Neural cell (in vitro differentiated cells): ENCODE results near the gene POFUT1.
"Not testable (repeated sequence)": the region's sequence is repeated elsewhere in the genome, so short reads cannot be mapped to it uniquely, and the experiment has no call there.

Experiments used
- EP300 ChIP-seq: fragments of 450-650 bp; conservative IDR thresholded peaks from 2 replicates; pipeline ENCODE4 v1.6.1; 2014; ENCODE audit warnings: antibody characterized with exemption, mild to moderate bottlenecking, moderate library complexity; ENCODE audit not compliant: poor library complexity, severe bottlenecking
- EZH2 ChIP-seq: fragments of 200-600, 300-800 bp; shearing (Covaris generic), sonication (generic); IDR thresholded peaks from 2 replicates; pipeline ENCODE4 v1.6.1; 2014; ENCODE audit warnings: antibody characterized with exemption, low read length, borderline replicate concordance, mild to moderate bottlenecking; ENCODE audit not compliant: insufficient read depth, poor library complexity, severe bottlenecking
- POLR2AphosphoS5 ChIP-seq: IDR thresholded peaks from 2 replicates; pipeline ENCODE4 v1.6.1; 2012
- RAD21 ChIP-seq: fragments of 450-650 bp; conservative IDR thresholded peaks from 2 replicates; pipeline ENCODE4 v1.6.1; 2014; ENCODE audit warnings: antibody characterized with exemption, mild to moderate bottlenecking, moderate library complexity
- REST ChIP-seq: IDR thresholded peaks from 2 replicates; pipeline ENCODE4 v1.6.1; 2012; ENCODE audit warnings: borderline replicate concordance
- SMC3 ChIP-seq: fragments of 450-650 bp; conservative IDR thresholded peaks from 2 replicates; pipeline ENCODE4 v1.6.1; 2014; ENCODE audit warnings: antibody characterized with exemption, mild to moderate bottlenecking, moderate library complexity; ENCODE audit not compliant: poor library complexity
- TF ChIP-seq, protein P1 (sequence below): fragments of 450-650 bp; IDR thresholded peaks from 2 replicates; pipeline ENCODE4 v1.5.1; 2014; ENCODE audit warnings: antibody characterized with exemption, mild to moderate bottlenecking, moderate library complexity; ENCODE audit not compliant: poor library complexity, severe bottlenecking

GRCh38 chr20:32246208-32246607 is 38.5 kb downstream of the POFUT1 start:
- TF ChIP-seq, protein P1, sequence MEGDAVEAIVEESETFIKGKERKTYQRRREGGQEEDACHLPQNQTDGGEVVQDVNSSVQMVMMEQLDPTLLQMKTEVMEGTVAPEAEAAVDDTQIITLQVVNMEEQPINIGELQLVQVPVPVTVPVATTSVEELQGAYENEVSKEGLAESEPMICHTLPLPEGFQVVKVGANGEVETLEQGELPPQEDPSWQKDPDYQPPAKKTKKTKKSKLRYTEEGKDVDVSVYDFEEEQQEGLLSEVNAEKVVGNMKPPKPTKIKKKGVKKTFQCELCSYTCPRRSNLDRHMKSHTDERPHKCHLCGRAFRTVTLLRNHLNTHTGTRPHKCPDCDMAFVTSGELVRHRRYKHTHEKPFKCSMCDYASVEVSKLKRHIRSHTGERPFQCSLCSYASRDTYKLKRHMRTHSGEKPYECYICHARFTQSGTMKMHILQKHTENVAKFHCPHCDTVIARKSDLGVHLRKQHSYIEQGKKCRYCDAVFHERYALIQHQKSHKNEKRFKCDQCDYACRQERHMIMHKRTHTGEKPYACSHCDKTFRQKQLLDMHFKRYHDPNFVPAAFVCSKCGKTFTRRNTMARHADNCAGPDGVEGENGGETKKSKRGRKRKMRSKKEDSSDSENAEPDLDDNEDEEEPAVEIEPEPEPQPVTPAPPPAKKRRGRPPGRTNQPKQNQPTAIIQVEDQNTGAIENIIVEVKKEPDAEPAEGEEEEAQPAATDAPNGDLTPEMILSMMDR = not testable (repeated sequence)
- not testable (repeated sequence) for TF ChIP-seq REST, RAD21, EP300, POLR2AphosphoS5, EZH2, SMC3
